HG03354 (cell line): ENCODE measurements around the gene TGFA.
"Not testable (repeated sequence)": the region's sequence is repeated elsewhere in the genome, so short reads cannot be mapped to it uniquely, and the experiment has no call there.

Experiments
- ATAC-seq: cut with Tn5 transposase; IDR thresholded peaks from one replicate; pipeline ENCODE4 v1.9.1; 2021; ENCODE audit warnings: mild to moderate bottlenecking; ENCODE audit not compliant: unreplicated experiment, poor library complexity, severe bottlenecking

TGFA gene

GRCh38 chr2:70469961-70470360 lies 83.7 kb downstream of the TGFA start:
- no peak for ATAC-seq

GRCh38 chr2:70469435-70469834 lies 84.2 kb downstream of the TGFA start:
- no peak for ATAC-seq

- no peak for ATAC-seq
These were observed 84.7 kb downstream of the TGFA start for GRCh38 chr2:70468878-70469277.

- no peak for ATAC-seq
These were observed 85.5 kb downstream of the TGFA start for GRCh38 chr2:70467831-70468779.

- no peak for ATAC-seq
These were observed 86.4 kb downstream of the TGFA start for GRCh38 chr2:70467237-70467636.

- not testable (repeated sequence) for ATAC-seq
These were observed 87.0 kb downstream of the TGFA start for GRCh38 chr2:70466647-70467046.

GRCh38 chr2:70463997-70464396 lies 89.6 kb downstream of the TGFA start:
- no peak for ATAC-seq

- no peak for ATAC-seq
These were observed 90.0 kb downstream of the TGFA start for GRCh38 chr2:70463581-70463980.

GRCh38 chr2:70461981-70462876 lies 91.4 kb downstream of the TGFA start:
- no peak for ATAC-seq

GRCh38 chr2:70461414-70461813 lies 92.2 kb downstream of the TGFA start:
- no peak for ATAC-seq

- no peak for ATAC-seq
These were observed 93.3 kb downstream of the TGFA start for GRCh38 chr2:70460333-70460732.

GRCh38 chr2:70458661-70459060 lies 95.0 kb downstream of the TGFA start:
- ATAC-seq: no peak

- ATAC-seq: no peak
These were observed 96.8 kb downstream of the TGFA start for GRCh38 chr2:70456585-70457495.

- ATAC-seq: no peak
These were observed 98.6 kb downstream of the TGFA start for GRCh38 chr2:70454936-70455544.

GRCh38 chr2:70450641-70451250 lies 102.9 kb downstream of the TGFA start:
- ATAC-seq: no peak

- no peak for ATAC-seq
These were observed 105.6 kb downstream of the TGFA start for GRCh38 chr2:70448041-70448440.

GRCh38 chr2:70443726-70444125 lies 109.9 kb downstream of the TGFA start:
- no peak for ATAC-seq

- no peak for ATAC-seq
These were observed 110.6 kb downstream of the TGFA start for GRCh38 chr2:70443078-70443465.
